ENCODE data around the gene OR6T1. TPM values are rescaled to one million over a fixed set of nuclear protein-coding genes. Genes with fewer than 3 reads are reported as not detected.

OR6T1 gene, protein sequence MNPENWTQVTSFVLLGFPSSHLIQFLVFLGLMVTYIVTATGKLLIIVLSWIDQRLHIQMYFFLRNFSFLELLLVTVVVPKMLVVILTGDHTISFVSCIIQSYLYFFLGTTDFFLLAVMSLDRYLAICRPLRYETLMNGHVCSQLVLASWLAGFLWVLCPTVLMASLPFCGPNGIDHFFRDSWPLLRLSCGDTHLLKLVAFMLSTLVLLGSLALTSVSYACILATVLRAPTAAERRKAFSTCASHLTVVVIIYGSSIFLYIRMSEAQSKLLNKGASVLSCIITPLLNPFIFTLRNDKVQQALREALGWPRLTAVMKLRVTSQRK
- total RNA-seq, result not detected

GRCh38 chr11:123943738-123944137 is at the start of gene OR6T1:
Gene OR6T1, minus strand, starts transcription at chr11:123943838. Its CDS starts 0 bp downstream, at chr11:123943838.

GRCh38 chr11:123977731-123978347 is 34.2 kb upstream of the OR6T1 start, which contains the start of gene OR10S1:
Gene OR10S1, minus strand, starts transcription at chr11:123977781. Its CDS starts 117 bp downstream, at chr11:123977664.

DNA sequence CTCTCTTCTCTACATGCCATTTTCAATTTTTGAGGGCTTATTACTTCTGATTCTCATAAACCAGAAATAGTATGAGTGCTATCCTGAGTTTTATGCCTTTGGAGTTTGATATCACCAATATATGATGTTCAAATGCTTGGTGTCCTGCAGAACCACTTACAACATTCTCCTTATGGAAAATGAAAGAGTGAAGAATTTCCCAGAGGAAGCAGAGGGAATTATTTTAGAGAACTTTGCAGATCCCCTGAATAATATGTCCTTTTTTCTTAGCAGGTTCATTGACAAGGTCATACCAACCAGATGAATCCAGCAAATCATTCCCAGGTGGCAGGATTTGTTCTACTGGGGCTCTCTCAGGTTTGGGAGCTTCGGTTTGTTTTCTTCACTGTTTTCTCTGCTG is 4.3 kb downstream of the OR6T1 start, which contains the start of gene OR4D5:
Gene OR4D5, plus strand, starts transcription at position 301 of the 400 bp plus-strand sequence. Its CDS starts 0 bp downstream, at position 301.

DNA sequence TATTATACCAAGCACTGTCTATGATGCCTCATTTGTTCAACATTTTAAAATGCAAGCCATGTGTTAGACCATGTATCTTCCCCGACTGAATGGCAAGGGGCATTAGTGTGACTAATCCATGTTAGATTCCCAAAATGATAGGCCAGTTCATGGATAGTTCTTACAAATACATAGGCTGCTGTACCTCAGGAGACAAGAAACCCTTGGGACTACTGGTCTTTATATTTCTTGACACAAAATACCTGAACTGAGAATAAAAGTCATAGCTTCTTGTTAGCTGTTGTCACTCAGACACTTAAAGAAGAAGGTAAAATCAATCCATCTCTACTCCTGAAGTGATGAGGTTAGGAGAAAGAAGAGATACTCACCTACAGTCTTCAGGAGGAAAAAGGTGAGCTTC is 41.8 kb downstream of the OR6T1 start, which contains the start of gene OR8D4:
Gene OR8D4, plus strand, starts transcription at position 301 of the 400 bp plus-strand sequence. CDS start 4,265 bp downstream, outside the sequence.

Other genes with a start within 250 kb of the OR6T1 start
- 1 to 10 TPM; 4.1 to 7.3 TPM for gene ZNF202, start 202.2 kb downstream of the OR6T1 start, total RNA-seq
- not detected for gene OR6X1, start 189.3 kb downstream of the OR6T1 start, total RNA-seq
- gene OR6M1, start 137.5 kb downstream of the OR6T1 start, total RNA-seq, result not detected
- gene TMEM225, start 58.2 kb downstream of the OR6T1 start, total RNA-seq, result not detected
- gene OR8D4, start 41.7 kb downstream of the OR6T1 start, total RNA-seq, result not detected
- gene OR4D5, start 4.2 kb downstream of the OR6T1 start, total RNA-seq, result not detected
- not detected for gene OR10S1, start 33.9 kb upstream of the OR6T1 start, total RNA-seq
- gene OR10G6, start 51.3 kb upstream of the OR6T1 start, total RNA-seq, result not detected
- gene OR10G4, start 69.2 kb upstream of the OR6T1 start, total RNA-seq, result not detected
- not detected for gene OR10G9, start 79.2 kb upstream of the OR6T1 start, total RNA-seq
- gene OR10G8, start 83.0 kb upstream of the OR6T1 start, total RNA-seq, result not detected
- gene OR10G7, start 97.5 kb upstream of the OR6T1 start, total RNA-seq, result not detected
- gene VWA5A, start 171.6 kb upstream of the OR6T1 start, total RNA-seq, result 1 to 10 TPM; 8.6 to 9.3 TPM
- gene OR10D3, start 239.5 kb upstream of the OR6T1 start, total RNA-seq, result not detected